GM21737 (cell line): Measurements from ENCODE around the gene MRAP2.

ENCODE experiments used
- ATAC-seq: cut with Tn5 transposase; IDR thresholded peaks from one replicate; pipeline ENCODE4 v1.9.1; 2021; ENCODE audit warnings: mild to moderate bottlenecking, moderate library complexity; ENCODE audit not compliant: unreplicated experiment

Gene MRAP2

GRCh38 chr6:84033523-84034451, at the start of gene MRAP2:
Gene MRAP2, plus strand, starts transcription at chr6:84033772. Its CDS starts 21,547 bp downstream, at chr6:84055319.
- ATAC-seq: no peak

- ATAC-seq: no peak
Measured at GRCh38 chr6:83984411-83984810, 49.2 kb upstream of the MRAP2 start.

GRCh38 chr6:83985308-83985713, 48.3 kb upstream of the MRAP2 start:
- ATAC-seq: no peak

- no peak for ATAC-seq
Measured at GRCh38 chr6:83985715-83986114, 47.9 kb upstream of the MRAP2 start.

- ATAC-seq: no peak
Measured at GRCh38 chr6:83998021-83998584, 35.5 kb upstream of the MRAP2 start.

GRCh38 chr6:84001119-84001518, 32.5 kb upstream of the MRAP2 start:
- no peak for ATAC-seq

GRCh38 chr6:84002226-84002625, 31.3 kb upstream of the MRAP2 start:
- no peak for ATAC-seq

- ATAC-seq: no peak
Measured at GRCh38 chr6:84003131-84003530, 30.4 kb upstream of the MRAP2 start.

GRCh38 chr6:84003654-84004053, 29.9 kb upstream of the MRAP2 start:
- ATAC-seq: no peak

GRCh38 chr6:84007871-84008270, 25.7 kb upstream of the MRAP2 start:
- ATAC-seq: no peak

GRCh38 chr6:84013354-84013753, 20.2 kb upstream of the MRAP2 start:
- no peak for ATAC-seq

- no peak for ATAC-seq
Measured at GRCh38 chr6:84013931-84014330, 19.6 kb upstream of the MRAP2 start.

- no peak for ATAC-seq
Measured at GRCh38 chr6:84016029-84016428, 17.5 kb upstream of the MRAP2 start.

GRCh38 chr6:84017709-84018452, 15.7 kb upstream of the MRAP2 start:
- no peak for ATAC-seq

- ATAC-seq: no peak
Measured at GRCh38 chr6:84018453-84019061, 15.0 kb upstream of the MRAP2 start.

- ATAC-seq: no peak
Measured at GRCh38 chr6:84019141-84019841, 14.3 kb upstream of the MRAP2 start.

- ATAC-seq: no peak
Measured at GRCh38 chr6:84019842-84020211, 13.7 kb upstream of the MRAP2 start.

GRCh38 chr6:84021625-84022024, 11.9 kb upstream of the MRAP2 start:
- no peak for ATAC-seq

- no peak for ATAC-seq
Measured at GRCh38 chr6:84026721-84027164, 6.8 kb upstream of the MRAP2 start.

GRCh38 chr6:84027340-84028181, 6.0 kb upstream of the MRAP2 start:
- no peak for ATAC-seq
